ENCODE results near the gene MBIP.

MBIP gene

GRCh38 chr14:36271222-36271621, 49.2 kb downstream of the MBIP start:
- TF ChIP-seq CTCF (IDR thresholded peaks at IDR 0.05; ENCODE audit: unreplicated experiment in 3 of 3), result no peak
- Mint-ChIP-seq H3K27ac (no peak overlapping the region), H3K9me3 (no peaks in the 10 kb centered on the region)

GRCh38 chr14:36270191-36270590, 50.2 kb downstream of the MBIP start:
- Mint-ChIP-seq H3K36me3 (ENCODE audit: low read depth) (no peaks in the 10 kb centered on the region), H3K9me3 (no peaks in the 10 kb centered on the region), H3K4me3 (no peak overlapping the region), H3K27ac (no peak overlapping the region), H3K4me1 (no peaks in the 10 kb centered on the region), H3K27me3 (ENCODE audit: low read depth) (peaks cover 43% of the 10 kb centered on the region)
- TF ChIP-seq CTCF (IDR thresholded peaks at IDR 0.05; ENCODE audit: unreplicated experiment in 3 of 3), result no peak

More at GRCh38 chr14:36271222-36271621, 49.2 kb downstream of the MBIP start:
- H3K4me1 Mint-ChIP-seq, result no peaks in the 10 kb centered on the region
- no peak overlapping the region for H3K4me3 Mint-ChIP-seq
- peaks cover 43% of the 10 kb centered on the region for H3K27me3 Mint-ChIP-seq (ENCODE audit: low read depth)
- no peaks in the 10 kb centered on the region for H3K36me3 Mint-ChIP-seq (ENCODE audit: low read depth)

GRCh38 chr14:36268121-36268520, 52.3 kb downstream of the MBIP start:
- Mint-ChIP-seq H3K27ac (no peak overlapping the region), H3K9me3 (no peaks in the 10 kb centered on the region), H3K27me3 (ENCODE audit: low read depth) (peaks cover 37% of the 10 kb centered on the region), H3K4me1 (no peaks in the 10 kb centered on the region), H3K36me3 (ENCODE audit: low read depth) (no peaks in the 10 kb centered on the region), H3K4me3 (no peak overlapping the region)
- TF ChIP-seq CTCF (IDR thresholded peaks at IDR 0.05; ENCODE audit: unreplicated experiment in 3 of 3), result no peak

DNA sequence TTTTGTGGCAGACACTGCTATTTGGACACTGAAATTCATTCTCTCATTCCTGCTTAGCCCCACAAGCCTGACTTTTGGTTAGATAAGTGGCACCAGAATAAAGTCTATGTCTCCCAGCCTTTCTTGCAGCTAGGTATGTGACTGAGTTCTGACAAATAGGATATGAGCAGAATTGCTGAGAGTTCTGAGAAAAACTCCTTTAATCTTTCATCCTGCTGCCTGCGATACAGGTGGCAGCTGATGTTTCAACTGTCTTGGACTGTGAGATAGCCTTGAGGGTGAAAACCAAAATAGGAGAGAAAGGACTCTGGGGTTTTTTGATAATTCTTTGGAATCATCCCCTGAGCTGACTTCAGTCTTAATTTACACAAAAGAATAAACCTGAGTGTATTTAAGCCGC, 55.8 kb downstream of the MBIP start:
- Mint-ChIP-seq H3K36me3 (ENCODE audit: low read depth) (no peaks in the 10 kb centered on the region), H3K4me1 (no peaks in the 10 kb centered on the region), H3K4me3 (no peak overlapping the region), H3K27ac (no peak overlapping the region), H3K27me3 (ENCODE audit: low read depth) (peaks cover 7% of the 10 kb centered on the region), H3K9me3 (no peaks in the 10 kb centered on the region)
- TF ChIP-seq CTCF (IDR thresholded peaks at IDR 0.05; ENCODE audit: unreplicated experiment in 3 of 3), result no peak

- Mint-ChIP-seq H3K4me3 (no peak overlapping the region), H3K27ac (no peak overlapping the region), H3K4me1 (no peaks in the 10 kb centered on the region), H3K27me3 (ENCODE audit: low read depth) (peaks cover 2% of the 10 kb centered on the region), H3K9me3 (no peaks in the 10 kb centered on the region), H3K36me3 (ENCODE audit: low read depth) (no peaks in the 10 kb centered on the region)
- TF ChIP-seq CTCF (IDR thresholded peaks at IDR 0.05; ENCODE audit: unreplicated experiment in 3 of 3), result no peak
Measured at GRCh38 chr14:36264107-36264506, 56.3 kb downstream of the MBIP start.

- no peak overlapping the region for H3K27ac Mint-ChIP-seq
- H3K27me3 Mint-ChIP-seq (ENCODE audit: low read depth), result no peaks in the 10 kb centered on the region
- H3K9me3 Mint-ChIP-seq, result no peaks in the 10 kb centered on the region
- TF ChIP-seq CTCF (IDR thresholded peaks at IDR 0.05; ENCODE audit: unreplicated experiment in 3 of 3), result no peak
- H3K4me3 Mint-ChIP-seq, result no peak overlapping the region
- H3K36me3 Mint-ChIP-seq (ENCODE audit: low read depth), result no peaks in the 10 kb centered on the region
- no peaks in the 10 kb centered on the region for H3K4me1 Mint-ChIP-seq
Measured at GRCh38 chr14:36260970-36261640, 59.3 kb downstream of the MBIP start.

All from nephron (organoid).